NCI-H1105 treated with DMSO at 0.1 percent for 48 hours (cell line): ENCODE measurements around the gene WWOX.

ENCODE experiments used
- DNase-seq: peaks from one replicate; lab custom pipeline; 2025; lab: John Stamatoyannopoulos, UW

Gene WWOX

DNA sequence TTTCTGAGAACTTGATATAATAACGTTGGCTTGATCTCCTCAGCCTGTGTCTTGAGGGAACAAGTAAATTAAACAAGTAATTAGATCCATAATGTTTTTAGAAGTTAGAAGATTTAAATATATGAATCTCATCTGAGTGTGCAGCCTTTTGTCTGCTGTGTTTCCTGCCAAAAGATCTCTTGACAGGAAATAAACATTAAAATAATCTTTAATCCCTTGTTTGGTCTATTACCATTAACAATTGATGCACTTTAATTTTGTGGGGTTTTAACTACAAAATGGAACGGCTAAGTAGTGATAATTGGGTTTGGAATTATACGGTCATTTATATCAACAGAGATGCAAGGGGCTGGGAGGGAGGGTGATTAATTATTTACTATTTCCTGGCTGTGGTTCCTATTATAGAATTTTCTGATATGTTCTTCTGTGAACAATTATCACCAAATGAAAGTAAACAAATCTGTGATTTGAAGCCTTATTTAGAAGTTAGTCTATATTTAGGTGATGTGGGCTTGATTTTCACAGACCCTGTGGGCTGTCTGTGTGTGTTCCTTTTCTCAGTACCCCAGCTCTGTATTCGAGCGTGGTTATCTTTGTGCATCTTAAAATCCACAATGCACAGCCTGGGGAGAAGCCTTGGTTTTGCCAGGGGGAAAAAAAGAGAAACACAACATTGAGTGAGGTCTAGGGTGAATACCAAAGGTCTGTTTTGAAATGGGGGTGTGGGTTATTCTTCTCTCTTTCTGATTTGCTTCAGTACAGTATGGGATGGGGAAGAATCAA is 556.1 kb downstream of the WWOX start:
- DNase-seq = peak; percentile 58

DNA sequence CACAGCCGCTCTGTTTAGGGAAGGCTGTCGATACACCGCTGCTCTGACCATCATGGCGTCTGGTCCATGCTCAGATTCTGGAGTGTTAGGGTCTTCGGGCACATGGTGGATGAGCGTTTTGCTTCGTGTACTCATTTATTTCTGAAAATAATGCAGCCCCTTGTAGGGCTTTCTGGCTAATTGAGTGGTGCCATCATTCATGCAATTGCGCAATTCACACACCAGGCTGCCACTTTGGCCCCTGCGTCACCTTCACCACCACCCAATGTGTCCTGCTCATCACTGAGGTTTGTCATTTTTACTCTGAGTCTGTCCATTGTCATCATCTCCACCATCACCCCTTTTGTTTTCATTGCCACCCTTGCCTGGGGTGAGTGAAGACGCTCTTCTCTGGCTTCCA is 557.4 kb downstream of the WWOX start:
- no peak for DNase-seq

DNA sequence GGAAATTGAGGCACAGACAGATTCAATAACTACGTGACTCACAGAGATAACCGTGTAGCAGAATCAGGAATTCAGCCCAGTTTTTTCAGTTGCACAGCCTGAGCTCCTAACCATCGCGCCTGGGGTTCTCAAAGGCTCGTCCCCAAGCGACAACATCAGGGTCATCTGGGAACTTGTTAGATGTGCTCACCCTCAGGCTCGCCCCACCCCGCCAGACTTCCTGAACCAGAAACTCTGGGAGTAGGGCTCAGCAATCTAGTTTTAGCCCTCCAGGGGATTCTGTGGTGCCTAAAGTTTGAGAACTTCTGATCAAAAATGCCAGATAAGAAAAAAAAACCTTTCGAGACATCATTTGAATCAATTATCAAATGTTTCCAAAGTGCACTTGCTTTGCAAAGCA is 559.8 kb downstream of the WWOX start:
- no peak for DNase-seq

DNA sequence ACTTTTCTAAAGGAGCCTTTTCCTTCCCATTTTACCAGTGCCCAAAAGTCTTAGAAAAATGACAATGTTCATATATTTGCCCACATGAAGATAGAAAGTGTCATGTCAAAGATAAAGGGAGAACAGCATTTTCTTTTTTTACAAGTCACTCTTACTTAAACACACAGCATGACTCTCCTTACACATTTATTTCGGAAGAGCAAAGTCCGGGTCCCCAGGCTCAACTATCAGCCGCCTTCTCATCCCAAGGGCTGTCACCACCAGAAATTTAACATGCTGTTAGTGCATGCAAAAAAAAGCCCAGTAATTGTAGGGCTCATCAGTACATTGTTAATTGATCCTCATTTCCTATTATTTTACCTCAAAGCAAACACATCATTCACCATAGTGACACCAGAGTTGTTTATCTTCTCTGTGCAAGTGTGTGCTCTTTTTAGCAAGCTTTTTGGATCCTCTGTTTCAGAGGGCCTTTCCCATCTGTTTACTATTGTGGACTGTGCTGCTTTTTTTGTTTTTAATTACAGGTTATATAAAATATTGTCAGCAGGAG is 560.3 kb downstream of the WWOX start:
- peak; percentile 79 for DNase-seq

DNA sequence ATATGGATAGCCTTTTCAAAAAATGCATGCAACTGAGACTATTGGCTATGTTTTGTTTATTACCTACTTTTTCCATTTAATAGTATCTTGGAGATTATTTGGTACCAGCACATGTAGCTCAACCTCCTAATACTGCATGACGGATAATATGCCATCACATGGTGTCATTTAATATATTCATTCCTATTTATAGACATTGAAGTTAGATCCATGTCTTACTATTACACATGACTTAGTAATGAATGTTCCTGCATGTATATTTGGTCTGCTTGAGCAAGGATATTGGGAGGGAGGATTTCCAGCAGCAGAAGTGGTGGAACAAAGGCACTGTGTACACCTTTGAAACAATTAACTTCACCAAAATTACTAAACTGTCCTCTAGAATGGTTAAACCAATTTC is 561.3 kb downstream of the WWOX start:
- no peak for DNase-seq

DNA sequence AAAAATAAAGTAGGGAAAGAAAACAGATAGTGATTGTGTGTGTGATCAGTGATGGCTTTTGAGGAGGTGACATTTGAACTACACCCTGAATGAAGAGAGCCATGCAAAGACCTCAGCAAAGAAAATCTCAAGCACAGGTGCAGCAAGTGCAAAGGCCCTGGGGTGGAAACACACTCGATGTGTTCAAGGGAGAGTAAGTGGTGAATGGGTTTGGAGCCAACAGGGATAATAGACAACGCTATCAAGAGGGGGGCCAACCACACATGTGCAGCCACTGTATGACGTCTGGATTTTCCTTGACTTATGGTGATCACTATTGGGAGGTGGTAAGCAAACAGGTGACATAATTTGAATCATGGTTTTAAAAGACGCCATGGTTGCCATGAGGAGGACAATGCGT is 564.2 kb downstream of the WWOX start:
- no peak for DNase-seq

DNA sequence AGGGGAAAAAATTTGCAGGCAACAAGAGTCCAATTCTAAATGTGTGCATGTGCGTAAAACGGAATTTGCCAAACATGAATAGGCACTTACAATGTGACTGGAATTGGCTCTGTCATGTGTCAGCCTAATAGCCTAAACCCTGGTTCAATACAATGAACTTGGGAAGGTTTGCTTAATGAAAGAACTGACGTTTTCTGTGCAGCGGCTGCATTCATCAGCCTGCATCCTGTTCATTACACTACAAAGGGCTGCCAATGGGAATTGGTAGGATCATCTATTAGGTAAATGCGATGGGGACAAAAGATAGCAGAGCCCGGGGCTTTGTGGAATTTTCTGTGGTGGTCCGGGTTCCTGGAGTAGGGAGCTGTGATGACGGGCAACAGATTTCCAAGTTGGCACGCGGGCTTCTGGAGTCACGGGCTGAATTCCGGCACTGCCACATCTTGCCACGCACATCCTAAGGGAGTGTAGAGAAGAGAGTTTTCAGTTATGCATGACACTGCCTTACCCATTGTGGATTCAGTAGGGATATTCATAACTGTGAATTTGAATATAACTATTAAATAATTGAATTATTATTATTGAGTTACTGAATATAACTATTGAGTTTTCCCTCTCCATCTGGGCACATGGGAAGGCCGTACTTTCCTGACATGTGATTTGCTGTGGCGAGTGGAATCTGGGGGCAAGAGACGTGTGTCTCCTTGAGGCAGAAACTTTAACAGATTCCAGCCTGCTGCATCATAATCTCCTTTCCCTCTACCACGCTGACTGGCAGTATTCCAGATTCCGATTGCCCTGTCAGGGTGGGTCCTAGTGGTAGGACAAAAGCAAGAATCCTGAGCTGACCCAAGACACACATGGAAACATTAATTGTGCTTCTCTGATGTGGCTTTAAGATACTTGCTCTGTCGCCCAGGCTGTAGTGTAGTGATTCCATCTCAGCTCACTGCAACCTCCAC is 565.6 kb downstream of the WWOX start:
- DNase-seq = no peak

DNA sequence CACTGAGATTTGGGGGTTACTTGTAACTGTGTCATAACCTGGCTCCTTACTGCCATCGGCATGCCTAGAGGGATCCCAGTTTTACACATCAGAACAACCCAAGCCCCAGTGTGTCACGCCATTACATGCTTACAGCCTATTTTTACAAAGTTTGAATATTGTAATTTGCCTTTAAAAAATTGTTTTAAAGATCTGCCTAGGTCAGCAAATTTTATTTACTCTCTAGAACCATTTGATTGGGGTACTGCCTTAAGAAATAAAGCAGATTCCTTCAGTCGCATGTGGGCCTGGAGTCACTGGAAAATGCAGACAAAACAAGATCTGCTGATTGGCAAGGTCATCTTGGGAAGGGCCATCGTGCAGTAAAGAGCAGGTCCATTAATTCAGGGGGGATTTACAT is 566.9 kb downstream of the WWOX start:
- DNase-seq = no peak

DNA sequence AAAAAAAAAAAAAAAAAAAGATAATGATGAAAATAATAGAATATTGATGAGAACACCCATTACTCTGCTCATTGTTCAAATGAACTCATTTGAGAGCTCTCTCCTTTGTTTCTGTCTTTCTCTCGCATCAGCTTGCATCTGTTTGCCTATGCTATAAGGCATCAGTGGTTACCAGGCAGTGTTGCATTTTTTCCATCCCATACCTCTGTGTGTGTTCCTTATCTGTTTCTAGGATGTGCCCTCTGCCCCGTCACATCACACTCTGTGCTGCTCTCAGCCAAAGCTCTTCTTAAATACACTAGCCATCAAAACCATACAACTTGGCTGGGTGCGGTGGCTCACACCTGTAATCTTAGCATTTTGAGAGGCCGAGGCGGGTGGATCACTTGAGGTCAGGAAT is 568.2 kb downstream of the WWOX start:
- no peak for DNase-seq

DNA sequence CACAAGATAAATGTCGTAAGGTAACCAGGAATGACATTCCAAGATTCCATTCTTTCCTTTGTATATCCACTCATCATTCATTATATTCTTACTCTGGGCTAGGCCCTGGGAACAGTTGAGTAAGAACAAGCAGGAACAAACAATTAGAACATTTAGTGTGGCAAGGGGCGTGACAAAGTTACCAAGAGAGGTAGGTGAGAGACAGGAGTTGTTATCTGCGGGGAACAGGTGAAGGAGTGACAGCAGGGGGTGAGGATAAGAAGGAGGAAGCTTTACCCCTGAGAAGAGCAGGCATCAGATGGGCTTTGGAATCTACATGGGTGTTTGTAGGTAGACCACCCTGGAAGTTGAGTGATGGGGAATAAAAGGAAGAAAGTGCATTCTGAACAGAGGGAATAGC is 568.9 kb downstream of the WWOX start:
- DNase-seq = no peak

DNA sequence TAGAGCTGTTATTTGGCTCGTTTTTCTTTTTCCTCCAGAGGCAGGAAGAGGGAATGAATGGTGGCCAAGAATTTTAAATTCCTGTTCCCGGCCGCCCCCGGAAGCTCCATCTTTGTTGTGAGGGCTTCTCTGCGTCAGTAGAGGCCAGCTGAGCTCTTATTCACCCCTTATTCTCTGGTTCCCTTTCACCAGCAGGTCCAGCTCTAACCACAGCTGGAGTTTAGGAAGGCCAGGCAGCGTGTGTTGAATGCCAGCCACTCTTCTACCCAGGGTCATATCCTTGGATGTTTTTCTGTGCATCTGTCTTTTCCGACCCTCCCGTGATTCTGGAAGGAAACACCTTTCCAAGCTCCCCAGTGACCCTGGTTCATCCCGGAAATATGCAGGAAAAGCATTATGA is 570.5 kb downstream of the WWOX start:
- no peak for DNase-seq

DNA sequence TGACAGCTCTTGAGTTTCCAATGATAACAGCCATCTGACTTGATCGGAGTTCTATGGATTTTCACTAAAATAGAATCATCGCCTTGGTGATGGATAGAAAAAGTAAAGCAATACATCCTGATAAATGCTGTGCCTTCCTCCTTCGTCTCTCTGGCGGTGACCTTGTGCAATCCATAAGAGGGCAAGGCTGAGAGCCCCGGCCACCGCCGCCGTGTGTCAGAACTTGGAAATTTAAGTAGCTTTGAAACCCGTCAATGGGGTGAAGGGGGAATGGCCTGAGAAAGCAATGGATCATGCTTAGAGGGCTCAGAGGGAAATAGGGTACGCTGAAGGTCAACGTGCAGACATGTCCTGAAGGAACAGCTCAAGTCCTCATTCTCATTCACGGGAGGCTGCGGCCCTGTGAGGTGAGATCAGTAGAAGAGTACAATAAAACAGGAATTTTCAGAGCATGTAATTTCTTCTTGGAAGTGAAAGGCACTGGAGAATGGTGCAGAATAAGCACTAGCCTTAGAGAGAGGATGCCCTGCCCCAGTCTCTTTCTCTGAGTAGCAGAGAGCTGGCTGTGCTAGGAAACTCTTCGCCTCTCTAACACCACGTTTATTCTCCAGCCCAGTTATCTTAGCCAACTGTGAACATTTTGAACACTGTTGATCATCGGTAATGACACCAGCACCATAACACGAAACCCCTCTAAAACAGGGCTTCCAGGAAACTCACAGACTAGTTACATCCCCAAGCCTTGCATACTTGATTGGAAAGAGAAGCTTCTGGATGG is 573.5 kb downstream of the WWOX start:
- DNase-seq = no peak

DNA sequence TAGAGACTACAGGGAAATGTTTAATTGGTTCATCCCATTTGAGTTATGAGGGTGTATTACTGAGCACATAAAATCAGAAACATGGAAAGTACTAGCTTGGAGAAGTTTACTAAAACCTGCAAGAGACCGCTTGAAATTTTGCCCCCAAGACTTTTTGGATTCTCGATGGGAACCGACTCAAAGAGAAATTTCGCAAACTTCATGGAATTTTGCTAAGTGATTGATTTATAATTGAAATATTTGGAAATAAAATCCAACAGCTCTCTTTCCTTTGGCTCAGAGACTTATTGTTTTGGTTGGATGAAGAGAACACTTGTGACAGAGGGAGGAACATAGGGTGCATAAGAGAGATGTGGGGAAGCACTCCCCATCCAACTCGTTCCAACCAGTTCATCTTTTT is 574.4 kb downstream of the WWOX start:
- DNase-seq = no peak

DNA sequence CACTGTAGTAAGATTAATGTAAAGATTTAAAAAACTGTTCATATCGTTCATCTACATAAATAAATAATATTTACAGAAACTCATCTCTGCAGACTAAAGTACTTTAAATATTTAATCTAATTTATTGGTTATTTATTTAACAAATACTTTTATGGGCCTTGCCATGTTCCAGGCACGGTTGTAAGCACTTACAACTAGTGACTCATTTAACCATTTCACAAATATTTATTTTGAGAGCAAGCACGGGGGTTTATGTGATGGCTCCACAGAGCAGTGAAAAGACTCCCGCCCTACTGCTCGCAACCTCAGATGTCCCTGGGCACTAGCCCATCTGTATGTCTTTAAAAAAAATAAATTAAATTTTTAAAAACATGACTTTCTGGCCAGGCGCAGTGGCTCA is 575.9 kb downstream of the WWOX start:
- no peak for DNase-seq

DNA sequence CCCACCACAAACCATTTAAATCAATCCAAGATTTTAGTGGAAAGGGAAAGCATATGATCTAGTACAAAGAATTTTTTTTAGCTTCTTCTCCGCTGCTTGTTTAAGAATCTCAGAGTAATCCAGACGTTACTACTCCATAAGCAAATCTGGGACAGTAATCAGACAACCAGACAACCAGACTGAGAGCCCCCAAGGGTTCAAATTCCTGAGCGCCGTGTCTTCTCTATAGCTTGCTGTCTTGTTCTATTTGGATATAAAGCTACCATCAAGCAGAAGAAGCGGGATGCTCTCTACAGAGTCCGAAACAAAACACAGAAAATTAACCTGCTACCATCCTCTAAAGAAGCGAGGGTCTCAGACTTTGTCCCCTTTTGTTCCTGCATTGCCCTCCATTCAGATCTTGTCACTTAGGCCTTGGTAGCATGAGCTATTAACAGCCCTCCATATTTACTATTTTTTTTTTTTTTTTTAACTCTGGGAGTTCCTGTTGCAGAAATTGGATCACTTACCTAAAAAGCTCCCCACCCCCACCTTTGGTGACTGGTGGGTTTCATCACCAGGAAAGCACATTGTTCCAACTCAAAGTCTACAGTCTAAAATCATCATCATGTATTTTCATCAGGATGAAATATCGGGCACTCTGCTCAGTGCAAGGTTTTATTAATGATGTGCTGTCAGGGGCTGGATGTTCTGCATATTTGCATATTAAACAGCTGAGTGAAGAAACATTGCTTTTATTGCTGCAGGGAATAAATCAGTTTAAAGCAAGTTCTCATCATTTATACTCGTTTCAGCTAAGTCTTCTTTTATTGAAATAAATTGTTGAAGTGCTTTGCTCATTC is 576.7 kb downstream of the WWOX start:
- no peak for DNase-seq

DNA sequence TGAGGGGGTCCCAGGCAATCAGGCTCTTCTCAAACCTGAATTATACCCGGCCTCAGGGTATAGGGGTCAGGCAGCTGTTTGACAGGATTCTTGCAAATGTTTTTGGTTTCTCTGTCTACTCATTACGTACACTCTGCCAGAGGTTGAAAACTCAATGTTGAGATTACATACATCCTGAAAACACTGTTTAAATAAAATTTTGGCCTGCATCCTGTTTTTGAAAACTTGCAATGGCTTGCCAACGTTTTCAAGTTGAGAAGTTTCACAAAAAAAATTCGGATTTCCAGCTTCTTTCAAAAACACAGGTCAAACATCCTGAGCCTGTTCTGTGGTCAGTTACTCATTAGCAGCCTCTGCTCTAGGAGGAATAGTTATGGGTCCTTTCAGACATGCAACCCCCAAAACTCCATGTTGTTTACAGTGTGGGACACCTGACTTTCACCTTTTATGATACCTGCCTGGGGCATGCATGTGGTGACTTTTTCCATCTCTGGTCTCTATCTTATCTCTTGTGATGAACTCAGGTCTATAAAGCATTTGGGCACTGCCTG is 577.8 kb downstream of the WWOX start:
- DNase-seq = no peak

DNA sequence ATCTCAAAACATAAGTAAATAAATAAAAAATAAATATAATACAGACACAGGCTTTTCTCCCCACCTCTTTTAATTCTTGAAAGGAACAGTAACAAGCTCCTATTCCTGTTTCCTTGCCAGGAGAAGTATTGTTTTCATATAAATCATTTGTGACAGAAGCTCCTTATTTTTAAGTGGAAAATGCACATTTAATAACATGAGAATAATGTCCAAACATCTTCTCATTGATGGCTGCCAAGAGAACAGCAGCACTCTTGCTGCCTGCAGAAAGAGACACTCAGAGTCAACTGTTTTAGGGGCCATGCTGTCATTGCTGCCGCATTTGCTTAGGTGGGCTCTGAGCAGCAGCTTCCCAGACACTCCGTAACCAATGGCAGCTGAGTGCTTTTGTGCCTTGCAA is 580.1 kb downstream of the WWOX start:
- DNase-seq = no peak

DNA sequence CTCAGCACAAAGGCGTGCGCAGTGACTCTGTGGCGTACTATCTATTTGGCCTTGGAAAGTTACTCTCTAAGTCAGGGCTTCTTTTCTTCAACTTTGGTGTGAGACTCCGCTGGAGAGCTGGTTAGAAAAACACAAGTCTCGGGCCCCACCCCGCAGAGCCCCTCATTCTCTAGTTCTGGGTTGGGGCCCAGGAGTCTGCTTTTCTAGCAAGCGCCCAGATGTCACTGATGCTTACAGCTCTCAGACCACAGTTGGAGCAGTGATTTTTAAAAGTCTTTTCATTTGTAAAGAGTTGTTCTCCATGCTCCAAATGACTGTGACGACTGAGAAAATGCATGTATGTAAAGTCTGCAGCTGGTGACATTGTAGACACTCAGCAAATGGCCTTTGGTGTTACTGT is 582.3 kb downstream of the WWOX start:
- DNase-seq = no peak

DNA sequence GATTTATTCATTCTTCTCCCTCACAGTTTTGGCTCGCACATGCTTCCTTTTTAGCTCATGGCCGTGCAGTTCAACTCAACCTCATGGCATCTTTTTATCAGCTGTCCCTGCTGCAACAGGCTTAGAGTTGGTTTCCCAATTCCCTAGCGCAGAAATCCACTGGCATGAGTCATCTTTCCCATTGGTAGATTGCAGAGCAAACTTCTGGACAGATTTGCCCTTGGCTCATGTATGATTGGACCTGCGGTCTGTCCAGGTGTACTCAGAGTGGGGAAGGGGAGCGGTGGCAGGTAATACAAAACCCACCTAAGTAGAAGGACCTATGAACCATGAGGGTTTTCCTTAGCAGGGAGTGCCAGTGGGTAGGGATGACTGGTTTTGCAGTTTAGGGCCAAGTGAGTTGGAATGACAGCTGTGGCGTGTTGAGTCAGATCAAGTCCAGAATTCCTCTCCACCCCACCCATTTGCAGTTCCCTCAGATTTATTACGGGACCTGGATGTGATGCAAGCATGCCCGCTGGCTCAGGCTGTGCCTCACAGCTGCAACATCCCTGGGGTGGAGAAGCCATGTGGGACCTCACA is 584.7 kb downstream of the WWOX start:
- DNase-seq = no peak

DNA sequence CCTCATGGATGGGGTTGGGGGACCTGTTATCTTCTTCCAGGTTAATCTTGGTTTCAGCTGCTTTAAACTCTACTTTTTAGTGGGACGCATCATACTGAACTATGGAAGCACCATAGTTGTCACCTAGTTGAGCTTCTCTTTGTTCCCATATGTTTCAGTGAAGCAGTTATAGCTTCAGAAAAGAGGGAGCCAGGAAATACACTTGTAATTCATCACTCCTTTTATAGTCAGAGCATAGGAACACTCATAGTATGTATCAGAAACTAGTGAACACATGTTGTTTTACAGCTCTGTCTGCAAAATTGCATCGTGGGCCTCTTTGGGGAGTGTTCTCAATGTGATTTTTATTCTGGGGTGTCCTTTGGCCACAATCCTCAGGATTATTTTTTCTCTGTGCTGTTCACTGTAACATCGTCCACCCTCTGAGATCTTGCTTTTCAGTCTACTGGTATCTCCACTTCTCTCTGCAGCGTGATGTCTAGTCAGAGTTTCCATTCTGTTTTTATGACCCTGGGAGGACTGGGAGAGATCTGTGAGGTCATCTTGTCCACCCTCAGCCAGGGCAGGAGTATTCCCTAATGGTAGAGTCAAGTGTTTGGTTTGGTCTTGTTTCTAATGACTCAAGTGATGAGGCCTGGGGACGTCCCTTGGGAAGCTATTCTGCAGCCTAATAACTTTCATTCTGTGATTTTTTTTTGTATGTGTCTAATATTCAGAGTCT is 585.4 kb downstream of the WWOX start:
- no peak for DNase-seq
